ENCODE measurements around the gene DUSP3. TPM values are rescaled to one million over a fixed set of nuclear protein-coding genes. Genes with fewer than 3 reads are reported as not detected.
A peak's percentile ranks its signal among the peaks of the same experiment; 100 is the strongest.

Gene DUSP3
- total RNA-seq, 6 experiments from 2014 or later, result 75.1 to 97.2 (median 87.7) TPM

GRCh38 chr17:43720311-43721060 lies 58.3 kb downstream of the DUSP3 start:
- TF ChIP-seq POLR2A (IDR thresholded peaks at IDR 0.05), result peak; percentile 78
- TF ChIP-seq, protein P1, sequence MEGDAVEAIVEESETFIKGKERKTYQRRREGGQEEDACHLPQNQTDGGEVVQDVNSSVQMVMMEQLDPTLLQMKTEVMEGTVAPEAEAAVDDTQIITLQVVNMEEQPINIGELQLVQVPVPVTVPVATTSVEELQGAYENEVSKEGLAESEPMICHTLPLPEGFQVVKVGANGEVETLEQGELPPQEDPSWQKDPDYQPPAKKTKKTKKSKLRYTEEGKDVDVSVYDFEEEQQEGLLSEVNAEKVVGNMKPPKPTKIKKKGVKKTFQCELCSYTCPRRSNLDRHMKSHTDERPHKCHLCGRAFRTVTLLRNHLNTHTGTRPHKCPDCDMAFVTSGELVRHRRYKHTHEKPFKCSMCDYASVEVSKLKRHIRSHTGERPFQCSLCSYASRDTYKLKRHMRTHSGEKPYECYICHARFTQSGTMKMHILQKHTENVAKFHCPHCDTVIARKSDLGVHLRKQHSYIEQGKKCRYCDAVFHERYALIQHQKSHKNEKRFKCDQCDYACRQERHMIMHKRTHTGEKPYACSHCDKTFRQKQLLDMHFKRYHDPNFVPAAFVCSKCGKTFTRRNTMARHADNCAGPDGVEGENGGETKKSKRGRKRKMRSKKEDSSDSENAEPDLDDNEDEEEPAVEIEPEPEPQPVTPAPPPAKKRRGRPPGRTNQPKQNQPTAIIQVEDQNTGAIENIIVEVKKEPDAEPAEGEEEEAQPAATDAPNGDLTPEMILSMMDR (IDR thresholded peaks at IDR 0.05), result no peak

GRCh38 chr17:43719578-43719977 lies 59.2 kb downstream of the DUSP3 start:
- TF ChIP-seq, protein P1 (IDR thresholded peaks at IDR 0.05), result no peak
- H3K4me1 ChIP-seq, result peaks cover 0 to 4% (median 0%) of the 10 kb centered on the region in 4 donors
- no peak for DNase-seq
- 44% methylated on average over 3 of the region's 3 CpGs for WGBS (ENCODE audit: insufficient coverage, low coverage, low lambda C conversion rate, missing lambda C conversion rate)
- no peaks in the 10 kb centered on the region for H3K9me3 ChIP-seq
- no peak overlapping the region for H3K4me3 ChIP-seq
- H3K27ac ChIP-seq, result no peak overlapping the region
- intact Hi-C loops (cut with DNase I), result no loop called here
- no peaks in the 10 kb centered on the region for H3K27me3 ChIP-seq
- ATAC-seq, result no peak
- no peaks in the 10 kb centered on the region for H3K36me3 ChIP-seq

More at GRCh38 chr17:43720311-43721060, 58.3 kb downstream of the DUSP3 start:
- intact Hi-C loops (cut with DNase I), result no loop called here
- peak overlapping the region; percentile 91 to 96 (median 92) for H3K27ac ChIP-seq
- peaks cover 0 to 4% (median 0%) of the 10 kb centered on the region in 4 donors for H3K4me1 ChIP-seq
- no peaks in the 10 kb centered on the region for H3K36me3 ChIP-seq
- H3K27me3 ChIP-seq, result no peaks in the 10 kb centered on the region
- no peaks in the 10 kb centered on the region for H3K9me3 ChIP-seq
- peak overlapping the region; percentile 84 to 94 (median 87) for H3K4me3 ChIP-seq
- WGBS (ENCODE audit: insufficient coverage, low coverage, low lambda C conversion rate, missing lambda C conversion rate), result 0% methylated on average over 28 of the region's 64 CpGs
- ATAC-seq (peak; percentile 92 to 96 (median 94)), DNase-seq (peak; percentile 83 to 87 (median 84))

DNA sequence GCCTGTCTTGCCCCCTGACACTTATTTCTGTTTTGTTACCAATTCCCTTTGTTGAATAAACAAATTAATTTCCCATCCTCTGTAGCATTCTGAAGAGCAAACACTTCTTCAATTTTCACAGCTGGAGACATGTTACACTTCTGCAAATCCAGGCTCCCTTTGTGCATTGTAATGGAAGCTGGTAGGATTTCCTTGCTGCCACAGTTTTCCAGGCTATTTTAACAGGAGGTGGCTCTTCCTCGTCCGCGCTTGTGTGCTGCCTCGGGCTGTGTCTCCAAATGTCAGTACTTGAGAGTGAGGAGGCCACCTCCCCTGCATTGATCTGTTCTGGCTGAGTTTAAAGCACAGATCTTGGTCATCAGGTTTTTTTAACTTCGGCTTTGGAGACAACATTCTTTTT lies 60.2 kb downstream of the DUSP3 start:
- ATAC-seq (no peak), DNase-seq (no peak)
- 100% methylated on average over 1 of the region's 5 CpGs for WGBS (ENCODE audit: insufficient coverage, low coverage, low lambda C conversion rate, missing lambda C conversion rate)
- Histone ChIP-seq H3K36me3 (no peaks in the 10 kb centered on the region), H3K4me1 (peaks cover 0 to 8% (median 0%) of the 10 kb centered on the region in 4 donors), H3K9me3 (no peaks in the 10 kb centered on the region), H3K4me3 (no peak overlapping the region), H3K27ac (no peak overlapping the region), H3K27me3 (no peaks in the 10 kb centered on the region)
- intact Hi-C loops (cut with DNase I), result no loop called here
- TF ChIP-seq, protein P1 (IDR thresholded peaks at IDR 0.05), result no peak
- TF ChIP-seq POLR2A (IDR thresholded peaks at IDR 0.05), result no peak

DNA sequence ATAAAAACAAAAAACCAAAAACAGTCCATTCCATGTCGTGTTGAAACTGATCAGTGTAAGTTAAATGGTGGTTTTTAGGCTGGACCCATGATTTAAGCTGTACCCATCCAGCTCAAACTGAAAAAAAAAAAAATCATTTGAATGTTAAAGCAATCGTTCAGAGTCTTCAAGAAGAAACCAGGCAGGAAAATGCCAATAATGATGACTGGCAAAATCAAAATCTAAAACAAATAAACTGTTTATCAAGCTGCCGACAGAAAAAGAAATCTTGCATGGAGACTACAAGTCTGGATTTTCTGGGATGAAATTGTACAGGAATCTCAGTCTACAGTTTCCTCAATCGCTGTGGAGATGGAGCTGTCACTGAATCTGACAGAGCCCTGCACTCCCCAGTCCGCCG lies 60.9 kb downstream of the DUSP3 start:
- Histone ChIP-seq H3K4me3 (no peak overlapping the region), H3K27me3 (no peaks in the 10 kb centered on the region), H3K9me3 (no peaks in the 10 kb centered on the region), H3K27ac (no peak overlapping the region), H3K36me3 (no peaks in the 10 kb centered on the region), H3K4me1 (peaks cover 0 to 9% (median 0%) of the 10 kb centered on the region in 4 donors)
- 55% methylated on average over 6 of the region's 6 CpGs for WGBS (ENCODE audit: insufficient coverage, low coverage, low lambda C conversion rate, missing lambda C conversion rate)
- DNase-seq, result no peak
- no peak for ATAC-seq
- intact Hi-C loops (cut with DNase I), result no loop called here
- TF ChIP-seq POLR2A (IDR thresholded peaks at IDR 0.05), result no peak
- TF ChIP-seq, protein P1 (IDR thresholded peaks at IDR 0.05), result no peak

Other genes with a start within 250 kb of the DUSP3 start
- gene ETV4, start 232.6 kb downstream of the DUSP3 start, total RNA-seq, result 1 to 10 TPM in 1 of 6 experiments, under 1 TPM in 4, not detected in 1; 0.42 to 1.4 (median 0.80) TPM
- under 1 TPM in 1 of 6 experiments, not detected in 5; 0.11 TPM for gene MEOX1, start 117.1 kb downstream of the DUSP3 start, total RNA-seq
- not detected for gene SOST, start 20.2 kb downstream of the DUSP3 start, total RNA-seq
- not detected for gene CFAP97D1, start 1.5 kb upstream of the DUSP3 start, total RNA-seq
- gene MPP3, start 54.2 kb upstream of the DUSP3 start, total RNA-seq, result 1 to 10 TPM; 1.3 to 2.5 (median 1.8) TPM
- gene CD300LG, start 68.2 kb upstream of the DUSP3 start, total RNA-seq, result under 1 TPM in 5 of 6 experiments, not detected in 1; 0.12 to 0.73 (median 0.55) TPM
- gene MPP2, start 128.6 kb upstream of the DUSP3 start, total RNA-seq, result 1 to 10 TPM in 1 of 6 experiments, under 1 TPM in 2, not detected in 3; 0.13 to 1.2 (median 0.18) TPM
- not detected for gene PPY, start 163.5 kb upstream of the DUSP3 start, total RNA-seq
- gene PYY, start 175.0 kb upstream of the DUSP3 start, total RNA-seq, result not detected
- 10 to 100 TPM; 12.1 to 56.2 (median 45.6) TPM for gene NAGS, start 225.6 kb upstream of the DUSP3 start, total RNA-seq
- gene TMEM101, start 236.0 kb upstream of the DUSP3 start, total RNA-seq, result 10 to 100 TPM in 4 of 6 experiments, 1 to 10 TPM in 2; 6.7 to 23.6 (median 10.9) TPM

Measured in right lobe of liver (tissue), 6 donors.